ENCODE data around the gene PDF. TPM values are rescaled to one million over a fixed set of nuclear protein-coding genes. Genes with fewer than 3 reads are reported as not detected.
A peak's percentile ranks its signal among the peaks of the same experiment; 100 is the strongest.

The PDF gene
- total RNA-seq, 1 experiment from 2014 or later = 23.1 TPM

- in situ Hi-C loops (cut with HindIII; ENCODE audit: low pct_unique_long_range_greater_than_20kb, low sequenced_read_pairs) (no loop called here), intact Hi-C loops (cut with micrococcal nuclease; ENCODE audit: unreplicated experiment) (no loop called here)
- Histone ChIP-seq H3K9me3 (ENCODE audit: control insufficient read depth, insufficient read depth, low read depth, low read length) (no peaks in the 10 kb centered on the region), H3K27me3 (ENCODE audit: control insufficient read depth, insufficient read depth, low read length) (no peaks in the 10 kb centered on the region), H3K36me3 (ENCODE audit: control insufficient read depth, insufficient read depth, low read length) (no peaks in the 10 kb centered on the region; the same call in 1 of the 2 replicates), H3K27ac (ENCODE audit: low read length) (no peak overlapping the region), H3K4me3 (ENCODE audit: low read depth in 2 of 2, low read length in 2 of 2) (no peak overlapping the region), H3K4me1 (ENCODE audit: control insufficient read depth, insufficient read depth, low read length) (no peaks in the 10 kb centered on the region)
- BruUV-seq (replicated peaks) = no TSS peak
- CTCF ChIA-PET = no interaction called here
- TF ChIP-seq TCF7L2 (IDR thresholded peaks at IDR 0.05; ENCODE audit: low read depth, low read length) (no peak), POLR2AphosphoS5 (IDR thresholded peaks at IDR 0.05; ENCODE audit: low read depth, low read length) (no peak), SIN3A (IDR thresholded peaks at IDR 0.05; ENCODE audit: borderline replicate concordance, insufficient read depth, low read depth, low read length) (no peak), REST (IDR thresholded peaks at IDR 0.05; ENCODE audit: insufficient read depth in 1 of 2, low read depth in 2 of 2, low read length in 1 of 2) (no peak), CTCF (IDR thresholded peaks at IDR 0.05) (no peak)
- DNase-seq (ENCODE audit: low read depth, low spot score) (no peak), ATAC-seq (no peak)
- POLR2A ChIA-PET = no interaction called here
Measured at GRCh38 chr16:69306031-69306430, 24.4 kb downstream of the PDF start.

- POLR2A ChIA-PET = no interaction called here
- DNase-seq (ENCODE audit: low read depth, low spot score) (no peak), ATAC-seq (no peak)
- no peaks in the 10 kb centered on the region; the same call in 1 of the 2 replicates for H3K36me3 ChIP-seq (ENCODE audit: control insufficient read depth, insufficient read depth, low read length)
- CTCF ChIA-PET = no interaction called here
- no peak overlapping the region for H3K27ac ChIP-seq (ENCODE audit: low read length)
- H3K9me3 ChIP-seq (ENCODE audit: control insufficient read depth, insufficient read depth, low read depth, low read length) = no peaks in the 10 kb centered on the region
- no peaks in the 10 kb centered on the region for H3K27me3 ChIP-seq (ENCODE audit: control insufficient read depth, insufficient read depth, low read length)
- no peak overlapping the region for H3K4me3 ChIP-seq (ENCODE audit: low read depth in 2 of 2, low read length in 2 of 2)
- in situ Hi-C loops (cut with HindIII; ENCODE audit: low pct_unique_long_range_greater_than_20kb, low sequenced_read_pairs) = no loop called here
- no TSS peak for BruUV-seq (replicated peaks)
- TF ChIP-seq SIN3A (IDR thresholded peaks at IDR 0.05; ENCODE audit: borderline replicate concordance, insufficient read depth, low read depth, low read length) = no peak
- no peak for TF ChIP-seq TCF7L2 (IDR thresholded peaks at IDR 0.05; ENCODE audit: low read depth, low read length)
- no peaks in the 10 kb centered on the region for H3K4me1 ChIP-seq (ENCODE audit: control insufficient read depth, insufficient read depth, low read length)
- intact Hi-C loops (cut with micrococcal nuclease; ENCODE audit: unreplicated experiment) = no loop called here
Measured at GRCh38 chr16:69302301-69302700, 28.1 kb downstream of the PDF start.

- in situ Hi-C loops (cut with HindIII; ENCODE audit: low pct_unique_long_range_greater_than_20kb, low sequenced_read_pairs) = no loop called here
- intact Hi-C loops (cut with micrococcal nuclease; ENCODE audit: unreplicated experiment) = no loop called here
- TSS peak; percentile 35 for BruUV-seq (replicated peaks)
- Histone ChIP-seq H3K4me3 (ENCODE audit: low read depth in 2 of 2, low read length in 2 of 2) (no peak overlapping the region), H3K27ac (ENCODE audit: low read length) (no peak overlapping the region), H3K36me3 (ENCODE audit: control insufficient read depth, insufficient read depth, low read length) (no peaks in the 10 kb centered on the region; the same call in 1 of the 2 replicates), H3K27me3 (ENCODE audit: control insufficient read depth, insufficient read depth, low read length) (no peaks in the 10 kb centered on the region), H3K4me1 (ENCODE audit: control insufficient read depth, insufficient read depth, low read length) (no peaks in the 10 kb centered on the region), H3K9me3 (ENCODE audit: control insufficient read depth, insufficient read depth, low read depth, low read length) (no peaks in the 10 kb centered on the region)
- ATAC-seq (no peak), DNase-seq (ENCODE audit: low read depth, low spot score) (no peak)
- POLR2A ChIA-PET = interaction anchor here (0.6 kb wide), 1 partner anchor 178 kb away, joined by 9 read pairs; no protein-coding TSS in a partner anchor
- TF ChIP-seq SIN3A (IDR thresholded peaks at IDR 0.05; ENCODE audit: borderline replicate concordance, insufficient read depth, low read depth, low read length) (no peak), CTCF (IDR thresholded peaks at IDR 0.05) (no peak), REST (IDR thresholded peaks at IDR 0.05; ENCODE audit: insufficient read depth in 1 of 2, low read depth in 2 of 2, low read length in 1 of 2) (no peak), POLR2AphosphoS5 (IDR thresholded peaks at IDR 0.05; ENCODE audit: low read depth, low read length) (no peak), TCF7L2 (IDR thresholded peaks at IDR 0.05; ENCODE audit: low read depth, low read length) (no peak)
- CTCF ChIA-PET = interaction anchor here (0.6 kb wide), 1 partner anchor 289 kb away, joined by 3 read pairs; no protein-coding TSS in a partner anchor
Measured at GRCh38 chr16:69301861-69302260, 28.5 kb downstream of the PDF start.

All from Panc1 (cell line).